HFFc6 (cell line): ENCODE results near the gene GFI1B. TPM values are rescaled to one million over a fixed set of nuclear protein-coding genes. Genes with fewer than 3 reads are reported as not detected.

Experiments used
- DNase-seq: peaks from one replicate; pipeline ENCODE4 v3.0.0-alpha.2; 2018
- H3K27ac Mint-ChIP-seq: 2 replicates; pipeline ENCODE4 v1.8.0; 2020; ENCODE audit warnings: mild to moderate bottlenecking, mixed read lengths
- H3K27me3 Mint-ChIP-seq: 2 replicates; pipeline ENCODE4 v1.8.0; 2021; ENCODE audit warnings: mild to moderate bottlenecking, moderate library complexity, mixed read lengths; ENCODE audit not compliant: insufficient read depth
- H3K36me3 Mint-ChIP-seq: 2 replicates; pipeline ENCODE4 v1.8.0; 2021; ENCODE audit warnings: low read depth, mixed read lengths
- H3K4me1 Mint-ChIP-seq: 2 replicates; pipeline ENCODE4 v1.8.0; 2020; ENCODE audit warnings: low read depth, mixed read lengths
- H3K4me3 Mint-ChIP-seq: 2 replicates; pipeline ENCODE4 v1.8.0; 2020; ENCODE audit warnings: mild to moderate bottlenecking, moderate library complexity, mixed read lengths
- H3K9me3 Mint-ChIP-seq: 2 replicates; pipeline ENCODE4 v1.8.0; 2020; ENCODE audit warnings: mild to moderate bottlenecking, mixed read lengths
- total RNA-seq, 6 experiments: library from RNA; stranded (reverse); fragmentation: NEBNext Ultra II Directional; extraction: Animal tissue kit (Norgen Biotek cat#: 25700); gene quantifications; 2 replicates in 1 of 6; 3 replicates in 5 of 6; pipeline ENCODE4 v1.2.3, GENCODE V29; 2021
- TF ChIP-seq, protein P1 (sequence below): fragments of 200-600 bp; sonication (generic); IDR thresholded peaks from 2 replicates; pipeline ENCODE4 v1.5.0; 2021; ENCODE audit warnings: antibody characterized with exemption, mild to moderate bottlenecking

GFI1B gene
- total RNA-seq, 6 experiments from 2014 or later = 0.18 TPM; not detected in 5

DNA sequence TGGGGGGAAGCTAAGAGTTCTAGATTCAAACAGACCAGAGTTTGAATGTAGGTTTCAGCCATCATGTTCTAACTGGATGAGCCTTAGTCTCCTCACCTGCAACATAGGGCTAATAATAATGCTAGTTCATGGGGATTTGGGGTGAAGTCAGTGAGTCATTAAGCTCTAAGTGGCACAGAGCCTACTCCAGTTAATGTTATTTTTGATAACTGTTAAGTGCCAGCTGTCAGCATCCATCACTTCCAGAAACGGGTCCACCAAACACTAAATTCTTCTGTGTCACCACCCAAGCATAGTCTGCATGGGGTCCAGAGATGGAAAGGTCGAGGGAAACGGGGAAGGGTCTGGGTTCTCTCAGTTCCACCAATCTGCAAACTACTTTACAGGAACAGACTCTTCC, 32.3 kb upstream of the GFI1B start:
- Mint-ChIP-seq H3K27me3 (peaks cover 13% of the 10 kb centered on the region), H3K4me3 (0 out of 2 replicates have a peak overlapping the region, but pooled peaks have one; percentile 31), H3K9me3 (no peaks in the 10 kb centered on the region), H3K36me3 (no peaks in the 10 kb centered on the region), H3K4me1 (peaks cover 47% of the 10 kb centered on the region), H3K27ac (peak overlapping the region; percentile 43)
- TF ChIP-seq, protein P1, sequence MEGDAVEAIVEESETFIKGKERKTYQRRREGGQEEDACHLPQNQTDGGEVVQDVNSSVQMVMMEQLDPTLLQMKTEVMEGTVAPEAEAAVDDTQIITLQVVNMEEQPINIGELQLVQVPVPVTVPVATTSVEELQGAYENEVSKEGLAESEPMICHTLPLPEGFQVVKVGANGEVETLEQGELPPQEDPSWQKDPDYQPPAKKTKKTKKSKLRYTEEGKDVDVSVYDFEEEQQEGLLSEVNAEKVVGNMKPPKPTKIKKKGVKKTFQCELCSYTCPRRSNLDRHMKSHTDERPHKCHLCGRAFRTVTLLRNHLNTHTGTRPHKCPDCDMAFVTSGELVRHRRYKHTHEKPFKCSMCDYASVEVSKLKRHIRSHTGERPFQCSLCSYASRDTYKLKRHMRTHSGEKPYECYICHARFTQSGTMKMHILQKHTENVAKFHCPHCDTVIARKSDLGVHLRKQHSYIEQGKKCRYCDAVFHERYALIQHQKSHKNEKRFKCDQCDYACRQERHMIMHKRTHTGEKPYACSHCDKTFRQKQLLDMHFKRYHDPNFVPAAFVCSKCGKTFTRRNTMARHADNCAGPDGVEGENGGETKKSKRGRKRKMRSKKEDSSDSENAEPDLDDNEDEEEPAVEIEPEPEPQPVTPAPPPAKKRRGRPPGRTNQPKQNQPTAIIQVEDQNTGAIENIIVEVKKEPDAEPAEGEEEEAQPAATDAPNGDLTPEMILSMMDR = no peak
- DNase-seq = no peak

DNA sequence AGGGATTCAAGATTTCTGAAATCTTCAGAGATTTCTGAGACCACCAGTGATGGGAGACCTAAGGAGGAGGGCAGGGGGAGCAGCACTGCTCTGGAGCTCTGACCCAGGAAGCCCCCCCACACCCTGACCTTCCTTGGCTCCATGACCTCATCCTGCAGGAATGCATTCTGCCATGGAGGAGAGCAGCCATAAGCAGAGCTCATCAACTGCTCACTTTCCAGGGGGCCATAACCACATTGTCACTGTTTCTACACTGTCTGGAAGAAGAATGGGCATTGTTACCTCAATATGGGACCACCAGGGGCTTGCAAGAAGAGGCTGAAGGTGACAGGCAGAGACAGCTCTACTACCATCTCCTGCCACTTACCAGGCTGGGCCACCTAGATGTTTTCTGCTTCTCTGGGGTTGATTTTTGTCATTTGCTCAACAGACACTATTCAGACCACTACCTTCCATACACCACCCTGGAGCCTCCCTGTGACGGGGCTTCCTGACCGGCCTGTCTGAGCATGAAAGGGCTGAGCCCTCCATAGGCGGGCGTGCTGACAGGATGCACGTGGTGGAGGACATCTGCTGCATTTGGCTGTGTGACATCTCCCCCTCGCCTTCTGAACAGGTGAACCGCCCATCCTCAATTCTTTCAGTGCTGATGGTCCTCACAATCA, 31.7 kb upstream of the GFI1B start:
- TF ChIP-seq, protein P1 = no peak
- peak; percentile 32 for DNase-seq
- H3K27ac Mint-ChIP-seq = peak overlapping the region; percentile 43; the same call in 1 of the 2 replicates
- peak overlapping the region; percentile 31 for H3K4me3 Mint-ChIP-seq
- H3K27me3 Mint-ChIP-seq = peaks cover 13% of the 10 kb centered on the region
- peaks cover 42% of the 10 kb centered on the region for H3K4me1 Mint-ChIP-seq
- no peaks in the 10 kb centered on the region for H3K9me3 Mint-ChIP-seq
- H3K36me3 Mint-ChIP-seq = no peaks in the 10 kb centered on the region

DNA sequence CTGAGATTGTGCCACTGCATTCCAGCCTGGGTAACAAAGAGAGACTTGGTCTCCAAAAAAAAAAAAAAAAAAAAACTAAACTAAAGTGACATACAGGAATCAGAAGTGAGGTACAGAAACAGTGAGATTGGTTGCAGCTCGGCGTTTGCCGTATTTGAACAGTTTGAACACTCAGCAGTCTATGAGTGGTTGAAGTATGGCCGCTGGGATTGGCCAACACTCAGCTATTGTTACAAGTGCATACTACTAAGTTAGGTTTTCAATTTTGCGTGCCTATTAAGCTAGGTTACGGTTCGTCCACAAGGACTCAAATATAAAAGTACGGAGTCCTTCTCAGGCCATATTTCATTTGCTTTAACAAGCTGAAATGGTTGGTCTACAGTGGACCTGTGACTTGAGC, 30.7 kb upstream of the GFI1B start:
- Mint-ChIP-seq H3K27me3 (peaks cover 13% of the 10 kb centered on the region), H3K36me3 (no peaks in the 10 kb centered on the region), H3K27ac (no peak overlapping the region), H3K4me3 (no peak overlapping the region), H3K4me1 (peaks cover 32% of the 10 kb centered on the region), H3K9me3 (no peaks in the 10 kb centered on the region)
- no peak for DNase-seq
- TF ChIP-seq, protein P1 = no peak

DNA sequence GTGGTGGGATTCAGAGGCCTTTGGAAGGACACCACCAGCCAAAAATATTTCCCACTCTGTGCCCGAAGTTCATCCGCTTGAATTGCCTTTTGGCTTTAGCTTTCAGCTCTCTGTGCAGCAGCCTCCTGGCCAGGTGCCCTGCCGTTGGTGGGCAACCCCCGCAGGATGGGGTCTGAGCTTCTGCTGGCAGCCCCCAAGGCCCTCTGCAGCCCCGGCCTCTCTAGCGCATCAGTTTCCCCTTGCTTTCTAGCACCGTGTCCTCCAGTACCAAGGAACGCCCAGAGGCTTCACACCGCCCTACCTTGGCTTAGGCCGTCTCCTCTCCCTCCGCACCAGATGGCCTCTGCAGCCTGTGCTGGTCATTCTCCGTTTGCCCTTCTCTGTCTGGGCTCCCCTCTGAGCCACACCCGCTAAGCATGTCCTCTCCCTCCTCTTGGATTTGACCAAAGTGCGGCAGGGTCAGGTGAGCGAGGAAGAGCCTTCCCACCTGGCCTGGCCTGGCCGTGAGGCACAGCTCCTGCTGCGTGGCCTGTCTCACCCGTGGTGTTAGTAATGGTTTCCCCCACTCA, 29.9 kb upstream of the GFI1B start:
- TF ChIP-seq, protein P1 = no peak
- H3K9me3 Mint-ChIP-seq = no peaks in the 10 kb centered on the region
- H3K4me3 Mint-ChIP-seq = no peak overlapping the region
- peaks cover 24% of the 10 kb centered on the region for H3K4me1 Mint-ChIP-seq
- H3K27ac Mint-ChIP-seq = no peak overlapping the region
- no peak for DNase-seq
- no peaks in the 10 kb centered on the region for H3K36me3 Mint-ChIP-seq
- peaks cover 14% of the 10 kb centered on the region for H3K27me3 Mint-ChIP-seq

DNA sequence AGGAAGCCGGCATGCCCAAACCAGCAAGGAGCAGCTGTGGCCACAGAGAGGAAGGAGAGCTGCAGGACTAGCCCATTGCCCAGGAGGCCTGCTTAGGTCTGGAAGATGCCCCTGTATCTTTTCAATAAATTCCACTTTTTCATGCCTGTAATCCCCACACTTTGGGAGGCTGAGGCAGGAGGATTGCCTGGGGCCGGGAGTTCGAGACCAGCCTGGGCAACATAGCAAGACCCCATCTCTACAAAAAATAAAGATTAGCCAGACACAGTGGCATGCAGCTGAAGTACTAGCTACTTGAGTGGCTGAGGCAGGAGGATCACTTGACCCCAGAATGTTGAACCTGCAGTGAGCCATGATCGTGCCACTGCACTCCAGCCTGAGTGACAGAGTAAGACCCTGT, 28.8 kb upstream of the GFI1B start:
- Mint-ChIP-seq H3K4me3 (no peak overlapping the region), H3K4me1 (peaks cover 23% of the 10 kb centered on the region), H3K36me3 (no peaks in the 10 kb centered on the region)

More for the DNA sequence above, 28.8 kb upstream of the GFI1B start:
- H3K27ac Mint-ChIP-seq = no peak overlapping the region
- peaks cover 7% of the 10 kb centered on the region for H3K27me3 Mint-ChIP-seq
- DNase-seq = no peak
- H3K9me3 Mint-ChIP-seq = no peaks in the 10 kb centered on the region
- TF ChIP-seq, protein P1 = no peak
